Astrocyte (in vitro differentiated cells and primary cell): ENCODE data around the gene KLHL42. TPM values are rescaled to one million over a fixed set of nuclear protein-coding genes. Genes with fewer than 3 reads are reported as not detected.
A peak's percentile ranks its signal among the peaks of the same experiment; 100 is the strongest.

Source experiments
- DNase-seq: peaks from one replicate; pipeline ENCODE4 v3.0.0-alpha.2; 2010; ENCODE audit warnings: low read depth
- FAIRE-seq: peaks from 2 replicates; lab custom pipeline; 2011; peaks lifted over from hg19 to GRCh38; lab: Jason Lieb, UNC
- H2AFZ ChIP-seq: 2 replicates; pipeline ENCODE4 v1.6.0; 2012; ENCODE audit warnings: low read depth, low read length, inconsistent platforms
- H3K27ac ChIP-seq: 2 replicates; pipeline ENCODE4 v1.5.1; 2011; ENCODE audit warnings: low read depth, low read length, inconsistent platforms
- H3K27me3 ChIP-seq: 2 replicates; pipeline ENCODE4 v1.6.0; 2011; ENCODE audit warnings: low read length, inconsistent platforms; ENCODE audit not compliant: insufficient read depth
- H3K36me3 ChIP-seq: 2 replicates; pipeline ENCODE4 v1.5.1; 2011; ENCODE audit warnings: low read length, inconsistent platforms; ENCODE audit not compliant: insufficient read depth
- H3K4me1 ChIP-seq: 2 replicates; pipeline ENCODE4 v1.5.1; 2011; ENCODE audit warnings: low read length, inconsistent platforms; ENCODE audit not compliant: insufficient read depth
- H3K4me2 ChIP-seq: 2 replicates; pipeline ENCODE4 v1.6.0; 2012; ENCODE audit warnings: low read length, inconsistent platforms
- H3K4me3 ChIP-seq: 2 replicates; pipeline ENCODE4 v1.5.1; 2011; ENCODE audit warnings: low read depth, mild to moderate bottlenecking, low read length, inconsistent platforms; ENCODE audit not compliant: insufficient read depth
- H3K79me2 ChIP-seq: 2 replicates; pipeline ENCODE4 v1.6.0; 2012; ENCODE audit warnings: mild to moderate bottlenecking, low read length, inconsistent platforms; ENCODE audit not compliant: insufficient read depth
- H3K9ac ChIP-seq: 2 replicates; pipeline ENCODE4 v1.6.0; 2012; ENCODE audit warnings: mild to moderate bottlenecking, low read length, inconsistent platforms
- H3K9me3 ChIP-seq: 2 replicates; pipeline ENCODE4 v1.5.1; 2012; ENCODE audit warnings: low read depth, mild to moderate bottlenecking, low read length, inconsistent platforms; ENCODE audit not compliant: insufficient read depth
- H4K20me1 ChIP-seq: 2 replicates; pipeline ENCODE4 v1.6.0; 2012; ENCODE audit warnings: low read length, inconsistent platforms; ENCODE audit not compliant: insufficient read depth
- H3K27ac Mint-ChIP-seq: one replicate; pipeline ENCODE4 v1.8.0; 2021; ENCODE audit warnings: mild to moderate bottlenecking, mixed read lengths; ENCODE audit not compliant: unreplicated experiment
- H3K27me3 Mint-ChIP-seq: one replicate; pipeline ENCODE4 v1.8.0; 2021; ENCODE audit warnings: low read depth, mixed read lengths; ENCODE audit not compliant: unreplicated experiment
- H3K36me3 Mint-ChIP-seq: one replicate; pipeline ENCODE4 v1.8.0; 2021; ENCODE audit warnings: low read depth, mixed read lengths; ENCODE audit not compliant: unreplicated experiment
- H3K4me1 Mint-ChIP-seq: one replicate; pipeline ENCODE4 v1.8.0; 2021; ENCODE audit warnings: low read depth, mixed read lengths; ENCODE audit not compliant: unreplicated experiment
- H3K4me3 Mint-ChIP-seq: one replicate; pipeline ENCODE4 v1.8.0; 2021; ENCODE audit warnings: mild to moderate bottlenecking, moderate library complexity, mixed read lengths; ENCODE audit not compliant: unreplicated experiment
- H3K9me3 Mint-ChIP-seq: one replicate; pipeline ENCODE4 v1.8.0; 2021; ENCODE audit warnings: mild to moderate bottlenecking, mixed read lengths; ENCODE audit not compliant: unreplicated experiment
- EZH2 ChIP-seq: IDR thresholded peaks from 2 replicates; pipeline ENCODE4 v1.6.1; 2012; ENCODE audit warnings: mild to moderate bottlenecking, low read length, inconsistent platforms; ENCODE audit not compliant: insufficient read depth
- total RNA-seq: library from RNA; stranded (reverse); gene quantifications from 2 replicates; pipeline ENCODE4 v1.2.1, GENCODE V29; 2021
- TF ChIP-seq, protein P1 (sequence below): IDR thresholded peaks from 2 replicates; pipeline ENCODE4 v1.5.1; 2011; ENCODE audit warnings: low read depth, mild to moderate bottlenecking, inconsistent platforms, low read length, moderate library complexity; ENCODE audit not compliant: insufficient read depth

The KLHL42 gene
- total RNA-seq, 1 donor from 2014 or later = 40.8 TPM

DNA sequence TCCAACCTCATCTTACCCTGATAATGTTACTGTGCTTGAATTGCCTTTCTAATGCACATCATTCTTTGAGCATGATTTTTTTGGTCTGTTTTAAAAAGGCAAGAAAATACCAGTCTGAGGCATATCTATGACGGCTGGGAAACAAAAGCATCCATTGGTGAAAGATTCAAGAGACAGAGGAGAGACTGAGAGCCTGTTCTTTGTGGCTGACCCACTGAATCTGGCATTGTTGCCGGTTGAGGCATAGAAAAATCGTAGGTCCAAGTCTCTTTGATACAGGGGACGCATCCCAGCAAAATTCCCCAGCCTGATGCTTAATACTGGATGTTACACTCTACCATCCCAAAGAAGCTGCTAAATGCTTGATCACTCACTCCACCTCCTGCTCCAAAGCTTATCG is 2.9 kb upstream of the KLHL42 start:
- no peaks in the 10 kb centered on the region for H3K9me3 Mint-ChIP-seq
- H3K27me3 ChIP-seq = no peaks in the 10 kb centered on the region
- DNase-seq = no peak

DNA sequence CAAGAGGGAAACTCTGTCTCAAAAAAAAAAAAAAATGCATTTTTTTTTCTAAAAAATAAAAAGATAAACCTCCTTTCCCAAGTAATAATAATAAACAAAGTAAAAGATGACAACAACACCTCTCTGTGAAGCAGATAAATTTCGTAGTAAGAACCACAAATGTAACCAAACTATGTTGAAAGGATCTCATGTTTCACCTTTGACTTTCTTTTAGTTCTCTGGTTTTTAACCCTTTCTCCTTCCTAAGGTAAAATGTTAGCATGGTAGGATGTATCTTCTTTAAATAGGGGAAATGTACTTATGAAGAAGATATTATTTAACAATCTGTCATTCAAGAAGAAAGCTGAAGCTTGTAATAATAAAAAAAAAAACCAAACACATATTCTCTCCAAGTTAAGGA is 1.8 kb upstream of the KLHL42 start:
- Histone ChIP-seq H3K79me2 (peaks cover 35% of the 10 kb centered on the region), H2AFZ (no peak overlapping the region), H3K4me2 (no peak overlapping the region), H3K27me3 (no peaks in the 10 kb centered on the region), H3K27ac (no peak overlapping the region), H3K9ac (no peak overlapping the region), H4K20me1 (peaks cover 13% of the 10 kb centered on the region), H3K36me3 (peaks cover 8% of the 10 kb centered on the region), H3K9me3 (no peaks in the 10 kb centered on the region), H3K4me3 (no peak overlapping the region), H3K4me1 (peaks cover 25% of the 10 kb centered on the region)
- DNase-seq (no peak), FAIRE-seq (no peak)
- Mint-ChIP-seq H3K27me3 (no peaks in the 10 kb centered on the region), H3K9me3 (no peaks in the 10 kb centered on the region), H3K36me3 (peaks cover 1% of the 10 kb centered on the region), H3K4me1 (peaks cover 16% of the 10 kb centered on the region), H3K27ac (no peak overlapping the region), H3K4me3 (peak overlapping the region; percentile 74)
- TF ChIP-seq, protein P1, sequence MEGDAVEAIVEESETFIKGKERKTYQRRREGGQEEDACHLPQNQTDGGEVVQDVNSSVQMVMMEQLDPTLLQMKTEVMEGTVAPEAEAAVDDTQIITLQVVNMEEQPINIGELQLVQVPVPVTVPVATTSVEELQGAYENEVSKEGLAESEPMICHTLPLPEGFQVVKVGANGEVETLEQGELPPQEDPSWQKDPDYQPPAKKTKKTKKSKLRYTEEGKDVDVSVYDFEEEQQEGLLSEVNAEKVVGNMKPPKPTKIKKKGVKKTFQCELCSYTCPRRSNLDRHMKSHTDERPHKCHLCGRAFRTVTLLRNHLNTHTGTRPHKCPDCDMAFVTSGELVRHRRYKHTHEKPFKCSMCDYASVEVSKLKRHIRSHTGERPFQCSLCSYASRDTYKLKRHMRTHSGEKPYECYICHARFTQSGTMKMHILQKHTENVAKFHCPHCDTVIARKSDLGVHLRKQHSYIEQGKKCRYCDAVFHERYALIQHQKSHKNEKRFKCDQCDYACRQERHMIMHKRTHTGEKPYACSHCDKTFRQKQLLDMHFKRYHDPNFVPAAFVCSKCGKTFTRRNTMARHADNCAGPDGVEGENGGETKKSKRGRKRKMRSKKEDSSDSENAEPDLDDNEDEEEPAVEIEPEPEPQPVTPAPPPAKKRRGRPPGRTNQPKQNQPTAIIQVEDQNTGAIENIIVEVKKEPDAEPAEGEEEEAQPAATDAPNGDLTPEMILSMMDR = no peak
- TF ChIP-seq EZH2 = no peak

More for the DNA sequence above, 2.9 kb upstream of the KLHL42 start:
- TF ChIP-seq EZH2 = no peak
- TF ChIP-seq, protein P1 = no peak
- no peak overlapping the region for H3K27ac Mint-ChIP-seq
- H2AFZ ChIP-seq = peak overlapping the region; percentile 14
- no peaks in the 10 kb centered on the region for H3K9me3 ChIP-seq
- H3K79me2 ChIP-seq = peaks cover 24% of the 10 kb centered on the region
- H3K4me3 Mint-ChIP-seq = no peak overlapping the region
- no peak overlapping the region for H3K4me3 ChIP-seq
- peaks cover 9% of the 10 kb centered on the region for H3K4me1 Mint-ChIP-seq
- peaks cover 3% of the 10 kb centered on the region for H3K36me3 ChIP-seq
- H3K4me1 ChIP-seq = peaks cover 23% of the 10 kb centered on the region
- H4K20me1 ChIP-seq = peaks cover 13% of the 10 kb centered on the region
- no peak overlapping the region for H3K4me2 ChIP-seq
- no peak overlapping the region for H3K9ac ChIP-seq
- FAIRE-seq = no peak
- H3K27me3 Mint-ChIP-seq = no peaks in the 10 kb centered on the region
- no peak overlapping the region for H3K27ac ChIP-seq
- H3K36me3 Mint-ChIP-seq = peaks cover 1% of the 10 kb centered on the region

DNA sequence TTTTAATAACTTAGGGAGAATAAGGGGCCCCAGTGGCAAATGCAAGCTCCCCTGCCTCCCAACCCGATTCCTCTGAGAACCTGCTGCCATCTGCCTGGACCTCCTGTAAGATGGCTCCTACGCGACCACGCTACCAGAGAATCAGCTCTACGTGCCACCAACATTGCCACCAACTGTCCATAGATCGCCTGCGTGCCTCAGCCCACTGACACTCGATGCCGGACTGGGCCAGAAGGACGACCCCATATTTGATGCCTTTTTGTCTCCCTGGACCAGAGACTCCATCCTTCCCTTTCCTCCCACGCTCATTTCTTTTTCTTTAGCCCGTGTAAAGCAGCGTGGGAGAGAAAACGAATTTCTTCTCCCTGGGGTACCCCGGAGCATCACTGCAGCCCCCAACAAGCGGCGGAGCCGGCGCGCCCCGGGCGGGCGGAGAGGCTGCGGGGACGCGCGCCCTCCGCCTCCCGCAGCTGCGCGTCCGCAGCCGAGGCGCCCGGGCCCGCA is 565 bp upstream of the KLHL42 start:
- no peaks in the 10 kb centered on the region for H3K27me3 ChIP-seq
- H3K27ac Mint-ChIP-seq = peak overlapping the region; percentile 82
- H3K36me3 Mint-ChIP-seq = peaks cover 1% of the 10 kb centered on the region
- H3K9ac ChIP-seq = peak overlapping the region; percentile 89
- H3K27ac ChIP-seq = peak overlapping the region; percentile 88
- no peak for TF ChIP-seq EZH2
- TF ChIP-seq, protein P1 = no peak
- H2AFZ ChIP-seq = peak overlapping the region; percentile 97
- H3K9me3 ChIP-seq = no peaks in the 10 kb centered on the region
- H3K4me3 ChIP-seq = peak overlapping the region; percentile 85
- H3K79me2 ChIP-seq = peaks cover 46% of the 10 kb centered on the region
- H3K4me2 ChIP-seq = peak overlapping the region; percentile 99
- FAIRE-seq = no peak
- H3K9me3 Mint-ChIP-seq = no peaks in the 10 kb centered on the region
- no peak for DNase-seq
- H3K4me1 Mint-ChIP-seq = peaks cover 19% of the 10 kb centered on the region
- H3K36me3 ChIP-seq = peaks cover 9% of the 10 kb centered on the region
- peaks cover 13% of the 10 kb centered on the region for H4K20me1 ChIP-seq
- H3K4me1 ChIP-seq = peaks cover 25% of the 10 kb centered on the region
- no peaks in the 10 kb centered on the region for H3K27me3 Mint-ChIP-seq
- H3K4me3 Mint-ChIP-seq = peak overlapping the region; percentile 91
